Measurements from ENCODE around the gene CACNA1S. TPM values are rescaled to one million over a fixed set of nuclear protein-coding genes. Genes with fewer than 3 reads are reported as not detected.

CACNA1S gene
- total and polyA plus RNA-seq, 12 donors: under 0.01 to 0.09 (median 0.05) TPM; not detected in 7

DNA sequence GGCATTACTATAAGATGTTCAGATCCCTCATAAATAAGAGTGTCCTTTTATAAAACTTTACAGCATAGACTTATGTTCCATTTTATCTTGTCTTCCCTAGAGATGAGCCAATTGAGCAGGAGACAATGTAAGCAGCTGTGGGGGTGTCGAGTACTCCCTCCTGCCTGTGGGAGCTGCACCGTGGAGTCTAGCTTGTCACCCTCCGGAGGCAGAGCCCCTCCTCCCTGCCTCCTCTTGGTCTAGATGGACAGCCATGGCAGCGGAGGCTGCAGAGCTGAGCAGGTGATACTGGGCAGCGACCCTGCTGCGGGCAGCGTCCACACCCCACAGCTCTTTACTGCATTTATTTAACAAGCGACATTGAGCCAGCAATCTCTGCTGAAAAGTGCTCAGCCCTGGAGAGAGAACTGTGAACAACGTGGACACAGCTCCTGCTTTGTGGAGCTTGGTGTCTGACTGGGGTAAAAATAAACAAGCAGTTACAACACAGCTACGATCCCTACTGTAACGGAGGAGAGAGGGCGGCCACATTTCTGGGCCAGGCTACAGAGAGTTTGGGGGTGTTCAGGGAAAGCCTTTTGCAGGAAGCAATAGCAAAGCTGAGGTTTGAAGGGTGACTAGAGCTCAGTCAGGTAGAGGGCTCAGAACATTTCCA, 75.9 kb downstream of the CACNA1S start:
- TF ChIP-seq, protein P1, sequence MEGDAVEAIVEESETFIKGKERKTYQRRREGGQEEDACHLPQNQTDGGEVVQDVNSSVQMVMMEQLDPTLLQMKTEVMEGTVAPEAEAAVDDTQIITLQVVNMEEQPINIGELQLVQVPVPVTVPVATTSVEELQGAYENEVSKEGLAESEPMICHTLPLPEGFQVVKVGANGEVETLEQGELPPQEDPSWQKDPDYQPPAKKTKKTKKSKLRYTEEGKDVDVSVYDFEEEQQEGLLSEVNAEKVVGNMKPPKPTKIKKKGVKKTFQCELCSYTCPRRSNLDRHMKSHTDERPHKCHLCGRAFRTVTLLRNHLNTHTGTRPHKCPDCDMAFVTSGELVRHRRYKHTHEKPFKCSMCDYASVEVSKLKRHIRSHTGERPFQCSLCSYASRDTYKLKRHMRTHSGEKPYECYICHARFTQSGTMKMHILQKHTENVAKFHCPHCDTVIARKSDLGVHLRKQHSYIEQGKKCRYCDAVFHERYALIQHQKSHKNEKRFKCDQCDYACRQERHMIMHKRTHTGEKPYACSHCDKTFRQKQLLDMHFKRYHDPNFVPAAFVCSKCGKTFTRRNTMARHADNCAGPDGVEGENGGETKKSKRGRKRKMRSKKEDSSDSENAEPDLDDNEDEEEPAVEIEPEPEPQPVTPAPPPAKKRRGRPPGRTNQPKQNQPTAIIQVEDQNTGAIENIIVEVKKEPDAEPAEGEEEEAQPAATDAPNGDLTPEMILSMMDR (IDR thresholded peaks at IDR 0.05): no peak

DNA sequence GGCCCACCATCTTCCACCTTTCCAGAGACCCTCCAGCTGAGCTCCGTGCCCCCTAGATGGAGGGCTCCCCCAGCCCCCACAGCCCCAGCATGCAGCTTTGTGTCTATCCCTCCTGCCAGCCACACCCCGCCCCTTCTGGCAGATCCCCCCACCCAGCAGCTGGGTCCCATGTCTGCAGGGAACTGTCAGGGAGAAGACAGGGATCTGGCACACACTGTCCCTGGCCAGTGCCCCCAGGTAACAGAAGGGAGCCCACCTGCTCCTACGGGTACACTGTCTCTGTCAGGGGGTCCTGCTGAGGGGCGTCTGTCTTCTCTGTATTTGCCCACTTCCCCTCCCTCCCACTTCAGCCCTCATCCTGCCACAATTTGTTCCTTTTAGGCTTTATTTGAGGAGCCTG, 77.6 kb downstream of the CACNA1S start:
- ATAC-seq: peak in 1 of 8 donors; percentile 11
- intact Hi-C loops (cut with DNase I): no loop called here
- TF ChIP-seq, protein P1 (IDR thresholded peaks at IDR 0.05): no peak
- Histone ChIP-seq H3K4me3 (no peak overlapping the region), H3K27ac (no peak overlapping the region), H3K4me1 (peaks cover 0 to 4% (median 0%) of the 10 kb centered on the region in 9 donors), H3K27me3 (peaks cover 0 to 21% (median 0%) of the 10 kb centered on the region in 7 donors), H3K9me3 (no peaks in the 10 kb centered on the region), H3K36me3 (no peaks in the 10 kb centered on the region)
- WGBS, 2 donors: 86 to 89% methylated on average over 4 of the region's 4 CpGs
- no peak for DNase-seq

More for the DNA sequence above, 75.9 kb downstream of the CACNA1S start:
- H3K9me3 ChIP-seq: no peaks in the 10 kb centered on the region
- no peak overlapping the region for H3K4me3 ChIP-seq
- peak in 2 of 8 donors; percentile 18 to 44 for ATAC-seq
- WGBS, 2 donors: 61 to 62% methylated on average over 12 of the region's 12 CpGs
- peaks cover 0 to 21% (median 0%) of the 10 kb centered on the region in 7 donors for H3K27me3 ChIP-seq
- no peak overlapping the region for H3K27ac ChIP-seq
- no peak for DNase-seq
- no peaks in the 10 kb centered on the region for H3K36me3 ChIP-seq
- H3K4me1 ChIP-seq: peaks cover 0 to 4% (median 0%) of the 10 kb centered on the region in 9 donors
- intact Hi-C loops (cut with DNase I): no loop called here

DNA sequence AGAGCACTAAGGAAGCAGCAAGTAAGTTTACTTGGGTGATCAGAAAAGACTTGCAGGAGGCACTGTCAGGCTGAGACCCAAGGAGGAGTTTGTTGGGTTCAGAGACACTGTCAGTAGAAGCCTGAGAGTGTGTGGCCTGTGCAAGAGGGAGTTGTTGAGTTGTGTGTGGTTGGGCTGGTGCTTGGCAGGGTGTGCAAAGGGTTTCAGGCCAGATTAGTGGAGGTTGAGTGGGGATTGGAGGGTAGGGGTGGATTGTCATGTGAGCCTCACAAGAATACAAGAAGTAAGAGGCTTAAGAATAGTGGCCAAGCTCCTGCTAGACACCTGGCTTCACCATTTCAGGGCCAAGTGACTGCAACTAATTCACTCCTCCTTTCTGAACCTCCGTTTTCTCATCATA, 79.8 kb downstream of the CACNA1S start:
- H3K27ac ChIP-seq: no peak overlapping the region
- H3K36me3 ChIP-seq: no peaks in the 10 kb centered on the region
- H3K27me3 ChIP-seq: peaks cover 0 to 13% (median 0%) of the 10 kb centered on the region in 7 donors
- no peak overlapping the region for H3K4me3 ChIP-seq
- DNase-seq (no peak), ATAC-seq (no peak)
- TF ChIP-seq, protein P1 (IDR thresholded peaks at IDR 0.05): no peak
- H3K9me3 ChIP-seq: no peaks in the 10 kb centered on the region
- intact Hi-C loops (cut with DNase I): no loop called here
- WGBS, 2 donors: 95% methylated on average over 1 of the region's 1 CpG
- peaks cover 0 to 21% (median 9%) of the 10 kb centered on the region in 9 donors for H3K4me1 ChIP-seq

DNA sequence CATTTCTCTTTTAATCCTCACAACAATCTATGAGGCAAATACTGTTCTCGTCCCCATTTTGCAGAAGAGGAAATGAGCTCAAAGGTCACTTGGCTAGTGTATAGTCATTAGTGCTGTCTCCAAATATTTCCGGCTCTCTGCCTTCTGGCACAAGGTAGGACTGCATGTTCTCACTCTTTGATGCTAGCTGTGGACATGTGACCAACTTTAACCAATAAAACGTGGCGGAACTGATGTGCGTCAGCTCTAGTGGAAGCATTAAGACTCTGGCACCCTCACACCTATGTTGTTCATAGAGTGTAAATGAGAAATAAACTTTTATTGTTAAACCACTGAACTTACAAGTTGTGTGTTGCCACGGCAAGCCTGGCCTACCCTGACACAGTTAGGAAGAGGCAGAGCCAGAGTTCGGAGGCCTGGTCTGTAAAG, 83.8 kb downstream of the CACNA1S start:
- no peaks in the 10 kb centered on the region for H3K27me3 ChIP-seq
- peak overlapping the region in 1 of 10 donors; percentile 44 for H3K27ac ChIP-seq
- H3K4me1 ChIP-seq: peaks cover 3 to 54% (median 24%) of the 10 kb centered on the region in 9 donors
- peak in 7 of 8 donors; percentile 8 to 80 (median 54) for ATAC-seq
- no peak overlapping the region for H3K4me3 ChIP-seq
- H3K36me3 ChIP-seq: no peaks in the 10 kb centered on the region
- H3K9me3 ChIP-seq: no peaks in the 10 kb centered on the region
- TF ChIP-seq, protein P1 (IDR thresholded peaks at IDR 0.05): no peak
- DNase-seq: no peak
- intact Hi-C loops (cut with DNase I): no loop called here
- WGBS, 2 donors: 66 to 73% methylated on average over 7 of the region's 7 CpGs
